Activated CD4-positive, alpha-beta T cell treated with anti-CD3 and anti-CD28 coated beads for 4 hours (primary cell): Measurements from ENCODE around the gene NEIL1.
"Not testable (repeated sequence)": the region's sequence is repeated elsewhere in the genome, so short reads cannot be mapped to it uniquely, and the experiment has no call there.

Experiments
- DNase-seq, 2 donors: peaks; one replicate each; pipeline ENCODE4 v3.0.0-alpha.2; 2020

NEIL1 gene

DNA sequence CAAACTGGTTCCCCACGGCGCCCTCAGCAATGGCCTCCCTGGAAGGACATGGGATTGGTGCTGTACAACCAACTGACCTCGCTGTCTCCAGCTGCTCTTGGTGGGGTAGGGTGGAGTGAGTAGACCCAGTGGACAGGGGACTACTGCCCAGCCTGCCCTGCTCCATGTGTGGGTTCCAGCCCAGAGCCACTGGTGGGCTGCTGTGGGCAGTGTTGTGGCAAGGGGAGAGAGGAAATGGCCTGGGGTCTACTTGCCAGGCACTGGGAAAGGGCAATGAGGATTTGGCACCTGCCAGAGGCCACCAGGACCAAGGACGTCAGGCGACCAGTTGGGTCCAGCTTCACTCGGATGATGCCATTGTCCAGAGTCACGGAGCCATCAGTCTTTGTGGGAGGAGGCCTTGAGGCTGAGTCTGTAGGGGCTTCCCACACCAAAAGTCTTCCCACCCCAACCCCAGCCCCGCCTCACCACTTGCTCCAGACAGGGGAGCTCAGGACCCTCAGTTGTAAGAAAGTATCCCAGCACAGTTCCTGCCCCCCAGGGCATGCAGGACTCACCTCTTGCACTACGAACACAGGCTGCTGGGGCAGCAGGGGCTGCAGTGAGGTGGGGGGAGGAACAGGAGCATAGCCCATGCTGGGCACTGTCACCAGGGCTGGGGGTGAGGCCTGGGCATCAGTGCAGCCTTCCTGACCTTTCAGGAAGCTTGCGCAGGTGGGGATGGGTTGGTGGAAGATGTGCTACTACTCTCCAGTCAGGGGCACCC is 12.1 kb downstream of the NEIL1 start:
- DNase-seq = no peak

DNA sequence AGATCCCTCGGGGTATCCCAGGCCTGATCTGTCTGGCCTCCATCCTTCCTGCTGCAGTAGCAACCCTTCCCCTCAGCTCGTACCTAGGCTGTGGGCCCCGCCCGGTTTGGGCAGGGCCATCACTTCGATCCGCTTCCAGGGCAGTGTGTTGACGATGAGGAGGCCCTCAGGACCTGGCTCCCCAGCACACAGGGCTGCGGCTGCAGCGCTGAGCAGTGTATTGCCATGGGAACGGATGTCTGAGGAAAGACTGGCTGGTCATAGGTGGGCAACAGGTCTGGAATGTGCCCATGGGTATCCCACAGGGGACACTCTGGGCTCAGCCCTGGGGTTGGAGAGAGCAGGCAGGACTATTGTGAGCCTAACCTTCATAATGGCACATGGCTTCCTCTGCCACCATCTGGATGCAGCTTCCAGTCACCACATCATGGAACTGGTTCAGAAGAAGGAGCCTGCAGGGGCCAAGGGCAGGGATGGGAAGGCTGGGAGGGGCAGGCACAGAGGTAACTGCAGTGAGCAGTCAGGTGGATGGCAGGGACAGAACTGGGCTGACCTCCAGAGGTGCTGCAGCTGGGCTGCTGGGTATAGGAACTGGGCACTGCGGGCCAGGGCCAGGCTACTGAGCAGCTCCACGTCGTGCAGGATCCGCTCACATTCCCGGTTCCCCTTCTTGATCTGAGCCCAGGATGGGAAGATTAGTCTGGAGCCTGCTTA is 12.9 kb downstream of the NEIL1 start:
- DNase-seq = no peak

DNA sequence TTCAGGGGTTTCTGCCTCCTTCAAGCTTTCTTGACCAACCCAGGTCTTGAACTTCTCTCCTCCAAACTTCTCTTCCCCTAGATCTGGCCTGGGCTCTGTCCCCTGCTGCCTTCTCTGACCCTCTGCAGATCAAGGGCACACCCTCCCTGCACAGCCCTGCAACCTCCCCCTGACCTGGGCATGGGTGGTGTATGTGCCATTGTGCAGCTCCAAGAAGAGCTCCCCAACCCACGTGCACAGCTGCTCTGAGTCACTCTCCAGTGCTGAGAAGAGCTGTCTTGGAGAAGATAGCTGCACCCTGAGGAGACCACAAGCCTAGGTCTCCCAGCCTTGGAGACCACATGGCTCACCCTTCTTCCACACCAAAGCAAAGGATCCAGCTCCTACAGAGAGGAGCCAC is 13.6 kb downstream of the NEIL1 start:
- DNase-seq = no peak

DNA sequence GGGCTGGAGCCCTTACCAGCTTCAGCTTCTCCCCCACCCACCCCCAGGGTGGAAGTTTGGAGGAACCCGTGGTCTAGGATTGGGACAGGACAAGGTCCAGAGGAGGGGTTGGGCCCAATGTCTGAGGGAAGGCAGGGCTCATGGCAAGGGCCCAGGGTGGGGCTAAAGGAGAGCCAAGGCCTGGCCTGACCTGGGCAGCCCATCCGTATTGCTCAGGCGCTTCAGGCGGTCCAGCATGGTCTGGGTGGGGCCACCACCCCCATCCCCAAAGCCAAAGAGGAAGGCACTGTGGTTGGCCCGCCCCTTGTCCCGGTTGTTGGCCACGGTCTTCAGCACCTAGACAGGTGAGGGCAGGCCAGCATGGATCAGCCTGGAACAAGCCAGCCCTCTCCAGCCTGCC is 14.0 kb downstream of the NEIL1 start:
- no peak for DNase-seq

DNA sequence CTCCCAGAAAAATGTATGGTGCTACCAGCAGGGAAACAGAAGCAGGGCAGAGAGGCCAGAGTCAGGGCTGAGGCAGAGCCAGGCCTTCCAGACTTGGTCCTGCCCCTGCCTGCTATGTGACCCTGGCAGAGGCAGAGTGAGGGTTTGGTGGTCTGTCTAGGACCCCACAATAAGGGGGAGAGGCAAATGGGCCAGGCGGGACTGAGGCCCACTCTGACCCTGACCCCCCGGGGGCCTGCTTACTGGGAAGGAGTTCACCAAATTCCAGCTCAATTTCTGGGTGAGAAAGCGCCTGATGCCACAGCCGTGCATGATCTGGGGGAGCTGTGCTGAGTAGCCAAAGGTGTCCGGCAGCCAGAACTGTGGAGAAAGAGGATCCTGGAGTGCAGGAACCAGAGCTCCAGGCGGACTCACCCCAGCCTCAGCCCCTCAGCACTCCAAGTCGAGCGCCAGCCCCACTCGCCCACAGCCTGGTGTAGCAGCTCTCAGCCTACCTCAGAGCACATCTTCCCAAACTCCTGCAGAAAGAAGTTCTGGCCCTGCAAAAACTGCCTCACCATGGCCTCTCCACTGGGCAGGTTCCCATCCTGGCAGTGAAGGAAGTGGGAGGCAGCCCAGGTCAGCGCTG is 14.6 kb downstream of the NEIL1 start:
- no peak for DNase-seq

DNA sequence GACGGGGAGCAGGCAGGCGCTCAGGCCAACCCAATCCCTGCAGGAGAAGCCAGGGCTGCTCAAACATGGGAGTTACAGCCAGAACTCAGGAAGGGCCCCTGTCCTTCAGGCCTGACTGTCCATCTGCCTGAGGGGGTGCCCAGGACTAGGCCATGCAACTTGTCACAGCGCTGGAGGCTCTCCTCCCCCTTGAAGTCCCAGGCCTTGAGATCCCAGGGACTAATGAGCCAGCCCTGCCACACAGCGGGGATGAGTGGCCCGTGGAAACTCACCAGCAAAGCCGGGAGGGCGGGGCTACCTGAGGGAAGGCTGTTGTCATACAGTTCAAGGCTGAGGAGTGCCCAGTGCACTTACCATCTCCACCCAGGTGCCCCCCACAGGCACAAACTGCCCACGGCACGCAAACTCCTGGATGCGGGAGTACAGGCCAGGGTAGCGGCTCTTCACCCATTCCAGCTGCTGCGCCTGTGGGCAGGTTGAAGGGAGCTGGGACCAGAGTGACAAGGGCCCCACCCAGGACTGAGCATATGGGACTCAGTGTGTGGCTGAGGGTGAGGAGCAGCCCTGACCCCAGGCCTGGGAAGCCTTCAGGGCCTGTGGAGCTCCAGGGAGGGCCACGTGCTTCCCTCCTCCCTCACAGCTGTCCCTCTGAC is 15.3 kb downstream of the NEIL1 start:
- DNase-seq = no peak

DNA sequence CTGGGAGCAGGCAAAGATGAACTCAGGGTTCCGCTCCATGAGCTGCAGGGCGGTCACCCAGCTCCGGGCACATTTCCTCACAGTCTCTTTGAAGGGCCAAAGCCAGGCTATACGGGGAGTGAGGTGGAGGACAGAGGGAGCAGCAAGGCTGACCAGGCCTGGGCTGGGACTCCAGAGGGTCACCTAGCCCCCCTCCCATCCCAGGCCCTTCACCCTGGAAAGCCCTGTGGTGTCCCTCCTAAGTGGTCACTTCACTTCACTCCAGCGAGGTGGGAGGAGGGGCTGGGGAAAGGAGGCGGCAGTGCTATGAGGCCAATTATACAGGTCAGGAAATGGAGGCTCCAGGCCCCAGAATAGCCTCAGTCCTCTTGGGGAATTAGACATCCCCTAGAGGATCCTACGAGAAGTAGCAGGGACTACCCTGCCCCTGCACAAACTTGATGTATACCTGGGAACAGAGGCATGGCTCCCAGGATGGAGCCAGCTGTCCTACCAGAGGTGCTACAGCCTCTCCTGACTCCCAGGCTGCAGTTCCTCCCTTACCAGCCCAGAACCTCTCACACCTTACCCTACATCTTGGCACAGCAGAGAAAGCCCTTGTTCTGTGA is 15.9 kb downstream of the NEIL1 start:
- no peak for DNase-seq

DNA sequence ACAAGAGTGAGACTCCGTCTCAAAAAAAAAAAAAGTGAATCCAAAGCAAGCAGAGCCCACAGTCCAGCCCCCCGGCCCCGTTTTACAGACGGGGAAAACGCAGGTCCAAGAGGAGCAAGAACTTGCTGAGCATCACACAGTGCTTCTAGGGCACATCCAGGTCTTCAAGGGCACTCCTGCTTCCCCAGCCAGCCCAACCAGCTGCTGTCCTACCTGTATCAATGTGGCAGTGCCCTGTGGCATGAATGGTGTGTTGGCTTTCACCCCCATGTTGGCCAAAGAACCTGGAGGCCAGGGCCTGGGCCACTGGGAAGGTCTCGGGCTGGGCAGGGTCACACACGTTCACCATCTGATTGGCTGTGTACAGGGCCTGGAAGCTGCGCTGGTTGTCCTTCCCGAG is 16.9 kb downstream of the NEIL1 start:
- no peak for DNase-seq

DNA sequence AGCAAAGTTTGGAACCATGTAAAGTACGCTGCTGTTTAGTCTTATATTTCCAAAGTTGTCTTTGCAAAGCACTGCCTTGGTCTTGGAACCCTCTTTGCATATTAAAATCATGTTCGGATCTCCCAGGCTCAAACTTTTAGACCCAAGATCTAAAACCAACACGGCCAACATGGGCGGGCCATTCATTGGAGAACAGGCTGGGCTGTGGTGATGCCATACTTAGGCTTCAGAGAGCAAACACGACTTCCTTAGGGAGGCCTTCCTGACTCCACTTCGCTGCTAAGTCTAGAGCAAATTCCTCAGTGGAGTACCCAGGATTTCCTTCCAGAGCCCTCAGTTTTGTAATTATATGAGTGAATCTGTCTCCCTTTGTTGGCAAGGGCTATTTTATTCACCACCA is 18.0 kb downstream of the NEIL1 start:
- DNase-seq = no peak

DNA sequence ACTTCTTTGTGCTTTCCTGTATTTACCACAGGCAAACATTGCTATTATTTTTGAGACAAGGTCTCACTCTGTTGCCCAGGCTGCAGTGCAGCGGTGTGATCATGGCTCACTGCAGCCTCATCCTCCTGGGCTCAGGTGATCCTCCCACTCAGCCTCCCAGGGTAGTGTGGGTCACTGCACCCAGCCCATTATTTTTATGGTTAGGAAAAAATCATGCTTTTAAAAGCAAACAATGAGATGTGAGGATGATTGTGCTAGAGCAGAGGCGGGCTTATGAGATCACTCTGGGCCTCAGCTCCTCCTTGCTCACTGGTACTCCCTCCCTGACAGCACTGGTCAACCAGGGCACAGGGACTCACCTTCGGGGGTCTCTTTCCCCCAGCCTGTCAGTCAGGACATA is 19.3 kb downstream of the NEIL1 start:
- DNase-seq = no peak

DNA sequence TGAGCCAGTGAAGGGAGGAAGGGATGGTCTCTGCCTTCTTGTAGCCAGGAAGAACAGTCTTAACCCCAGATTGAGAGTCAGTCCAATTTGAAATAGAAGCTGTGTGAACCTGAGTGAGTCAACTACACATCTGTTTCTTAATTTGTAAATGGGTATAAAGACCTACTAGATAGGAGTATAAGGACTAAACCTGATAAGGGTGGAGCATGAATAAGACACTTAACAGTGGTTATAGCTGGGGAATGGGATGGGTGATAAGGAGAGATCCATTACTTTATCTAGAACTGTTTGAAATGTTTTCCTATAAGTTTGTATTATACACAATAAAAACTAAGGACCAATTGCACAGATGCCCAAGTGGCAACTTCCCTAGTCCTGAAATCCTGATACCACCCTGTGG is 20.2 kb downstream of the NEIL1 start:
- no peak for DNase-seq

DNA sequence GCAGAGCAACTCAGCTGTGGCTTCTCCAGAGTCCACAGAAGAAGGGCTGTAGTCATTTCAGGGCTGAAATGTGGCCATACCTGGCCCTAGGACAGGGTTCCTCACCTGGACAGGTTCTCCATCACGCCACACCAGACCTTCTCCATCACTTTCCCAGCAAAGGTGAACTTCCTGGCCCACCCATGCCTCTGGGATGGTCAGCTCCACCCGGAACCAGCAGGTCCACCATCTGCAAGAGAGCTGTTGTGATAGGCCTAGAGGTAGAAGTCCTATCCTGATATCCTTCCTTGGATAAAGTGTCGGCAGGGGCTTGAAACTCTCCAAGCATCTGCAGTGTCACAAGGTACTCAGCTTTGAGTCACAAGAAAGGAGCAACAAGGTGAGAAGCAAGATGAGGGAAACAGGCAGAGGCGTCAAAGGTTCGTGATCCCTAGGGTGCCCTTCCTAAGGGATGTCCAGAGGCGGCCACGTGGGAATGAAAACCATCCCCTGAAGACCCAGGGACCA is 20.6 kb downstream of the NEIL1 start:
- DNase-seq = no peak

DNA sequence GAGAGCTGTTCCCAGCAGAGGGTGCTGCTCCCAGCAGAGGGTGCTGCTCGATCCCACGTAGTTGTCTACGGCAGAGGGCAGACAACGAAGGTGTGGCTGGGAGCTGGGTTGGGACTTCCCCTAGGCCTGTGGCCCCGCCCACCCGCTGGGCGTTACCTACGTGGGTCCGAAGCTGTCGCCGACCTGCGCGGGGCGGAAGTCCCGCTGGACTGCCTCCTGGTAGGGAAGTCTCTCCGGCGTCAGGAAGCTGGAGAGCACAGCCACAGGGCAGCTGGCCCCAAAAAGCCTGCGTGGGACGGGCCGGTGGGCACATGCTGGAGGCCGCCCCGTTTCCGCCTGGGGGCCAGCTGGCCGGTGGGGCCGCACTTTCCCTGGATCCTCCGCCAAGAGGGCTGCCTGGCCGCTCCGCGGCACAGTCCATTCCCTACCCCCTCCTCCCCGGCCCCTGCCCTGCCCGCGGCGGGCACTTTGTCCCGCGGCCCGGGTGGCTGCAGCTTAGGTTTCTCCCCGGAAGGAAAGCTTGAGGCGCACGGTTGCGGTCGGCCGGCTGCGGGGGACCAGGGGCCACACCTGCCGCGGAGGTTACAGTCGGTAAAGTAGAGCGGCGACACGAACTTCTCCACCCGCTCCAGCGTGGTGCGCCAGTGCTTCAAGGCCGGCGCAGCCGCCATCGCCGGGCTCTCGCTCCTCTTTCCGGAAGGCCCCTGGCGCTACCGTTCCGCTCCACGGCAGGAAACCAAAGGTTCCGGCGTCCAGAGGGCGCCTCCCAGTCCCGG is 21.3 kb downstream of the NEIL1 start, which contains the start of gene MAN2C1:
Gene MAN2C1 (minus strand): TSS at position 695 of the 776 bp plus-strand sequence. CDS start 24 bp downstream, at position 671.
- peak; percentile 90 to 92 for DNase-seq

DNA sequence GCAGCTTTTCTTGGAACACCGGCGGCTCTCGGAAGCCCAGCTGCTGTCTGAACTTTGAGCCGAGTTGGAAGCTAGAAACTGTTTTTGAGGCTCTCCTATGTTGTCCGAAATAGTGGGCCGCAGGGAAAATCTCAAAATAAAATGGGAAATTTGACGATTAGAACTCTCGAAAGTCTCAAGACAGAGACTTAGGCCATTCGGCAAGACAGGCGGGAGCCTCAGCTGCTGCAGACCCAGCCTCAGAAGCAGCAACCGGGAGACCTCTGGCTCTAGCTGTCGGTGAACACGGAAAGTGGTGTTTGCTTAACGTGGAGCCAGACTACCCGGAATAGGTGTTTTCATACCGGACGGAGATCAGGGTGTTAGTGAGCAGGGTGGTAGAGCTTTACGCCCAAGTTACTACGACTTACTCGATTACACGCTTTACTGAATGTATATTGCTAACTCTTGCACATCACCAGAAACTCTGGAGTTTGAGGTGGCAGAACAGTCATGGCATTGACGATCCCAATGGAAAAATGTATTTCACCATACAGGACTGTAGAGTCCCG is 21.9 kb downstream of the NEIL1 start:
- no peak for DNase-seq

DNA sequence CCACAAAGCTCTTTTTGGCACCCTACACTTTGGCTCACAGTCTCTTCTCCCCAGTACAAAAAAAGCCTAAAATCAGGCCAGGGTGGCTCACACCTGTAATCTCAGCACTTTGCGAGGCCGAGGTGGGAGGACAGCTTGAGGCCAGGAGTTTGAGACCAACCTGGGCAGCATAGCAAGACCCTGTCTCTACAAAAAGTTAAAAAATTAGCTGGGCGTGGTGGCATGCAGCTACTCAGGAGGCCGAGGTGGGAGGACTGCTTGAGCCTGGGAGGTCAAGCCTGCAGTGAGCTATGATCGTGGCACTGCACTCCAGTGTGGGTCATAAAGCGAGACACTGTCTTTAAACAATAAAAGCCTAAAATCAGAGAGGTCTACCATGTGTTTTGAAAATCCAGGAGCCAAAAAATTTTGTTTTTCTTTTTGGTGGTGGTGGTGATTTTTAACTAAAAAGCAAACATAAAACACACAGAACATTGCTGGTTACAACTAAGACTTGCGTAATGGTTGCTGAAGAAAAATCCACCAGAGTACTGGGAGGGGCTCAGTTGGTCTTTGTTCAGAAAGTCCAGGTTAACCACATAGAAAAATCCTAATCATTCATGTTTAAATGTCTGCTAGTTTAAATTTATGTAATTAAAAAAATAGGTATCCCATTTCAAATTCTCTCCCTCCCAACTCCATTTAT is 23.2 kb downstream of the NEIL1 start:
- DNase-seq = no peak

DNA sequence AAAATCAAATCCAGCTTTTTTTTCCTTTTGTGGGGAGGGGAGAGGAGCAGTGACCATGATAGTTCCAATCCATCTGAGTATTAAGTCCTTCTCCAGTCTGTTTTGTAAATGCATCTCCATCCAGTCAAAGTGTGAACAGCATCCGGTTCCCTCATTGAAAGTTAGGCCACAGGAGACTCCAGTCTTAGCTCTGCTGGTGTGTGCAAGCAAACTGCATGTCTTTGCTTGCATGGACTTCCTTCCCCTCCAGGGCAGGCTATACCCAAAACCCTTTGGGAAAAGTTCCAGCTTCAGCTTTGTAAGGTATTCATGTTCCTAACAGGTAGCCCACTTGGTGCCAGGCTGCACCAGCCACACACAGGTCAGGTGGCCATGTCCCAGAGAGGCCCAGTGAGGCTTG is 24.6 kb downstream of the NEIL1 start:
- DNase-seq = no peak

DNA sequence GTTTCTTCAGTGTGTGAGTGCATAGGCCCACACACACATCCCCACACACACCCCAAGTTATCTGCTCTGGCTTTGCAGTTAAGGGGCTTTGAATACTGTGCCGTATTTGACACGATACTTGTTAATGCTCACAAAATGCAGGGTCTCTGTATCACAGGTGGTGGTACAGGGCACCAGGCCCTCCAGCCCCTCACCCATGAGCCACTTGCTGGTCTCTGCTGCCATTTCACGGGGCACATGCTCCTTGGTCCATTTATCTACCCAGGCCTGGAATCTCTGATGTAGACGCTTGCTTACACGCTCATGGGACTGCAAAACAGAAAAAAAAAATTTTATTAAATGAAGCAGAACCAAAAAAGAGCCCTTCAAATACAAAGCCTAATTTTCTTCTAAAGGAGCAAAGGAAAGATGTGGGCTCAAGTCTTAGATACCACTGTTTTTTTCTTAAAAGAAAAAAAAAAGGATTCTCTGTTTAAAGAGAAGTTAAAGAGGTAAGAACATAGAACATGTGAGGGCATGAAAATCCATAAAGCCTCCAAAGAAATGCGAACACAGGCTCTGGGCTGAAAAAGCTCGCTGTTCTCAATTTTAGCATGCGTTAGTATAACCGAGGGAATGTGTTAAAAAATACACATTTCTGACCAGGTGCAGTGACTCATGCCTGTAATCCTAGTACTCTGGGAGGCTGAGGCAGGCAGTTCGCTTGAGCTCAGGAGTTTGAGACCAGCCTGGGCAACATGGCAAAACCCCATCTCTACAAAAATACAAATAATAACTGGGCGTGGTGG is 25.3 kb downstream of the NEIL1 start:
- DNase-seq = no peak

DNA sequence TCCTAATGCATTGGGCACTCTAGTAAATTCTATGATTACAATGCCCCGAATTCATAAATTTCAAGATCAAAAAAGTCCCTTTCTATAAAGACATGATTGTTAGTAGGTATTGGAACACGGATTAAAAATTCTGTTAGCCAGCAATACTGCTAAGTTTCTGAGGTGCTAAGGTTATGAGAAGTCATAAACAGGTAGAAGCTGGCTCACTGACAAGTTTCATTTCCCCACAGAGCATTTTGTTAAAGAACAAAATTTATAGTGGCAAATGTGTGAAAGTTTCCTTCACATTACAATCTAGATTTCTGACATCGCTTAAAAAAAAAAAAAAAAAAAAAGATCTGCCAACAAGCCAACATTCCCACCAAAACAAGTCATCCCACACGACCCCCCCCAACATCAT is 33.9 kb downstream of the NEIL1 start:
- no peak for DNase-seq

DNA sequence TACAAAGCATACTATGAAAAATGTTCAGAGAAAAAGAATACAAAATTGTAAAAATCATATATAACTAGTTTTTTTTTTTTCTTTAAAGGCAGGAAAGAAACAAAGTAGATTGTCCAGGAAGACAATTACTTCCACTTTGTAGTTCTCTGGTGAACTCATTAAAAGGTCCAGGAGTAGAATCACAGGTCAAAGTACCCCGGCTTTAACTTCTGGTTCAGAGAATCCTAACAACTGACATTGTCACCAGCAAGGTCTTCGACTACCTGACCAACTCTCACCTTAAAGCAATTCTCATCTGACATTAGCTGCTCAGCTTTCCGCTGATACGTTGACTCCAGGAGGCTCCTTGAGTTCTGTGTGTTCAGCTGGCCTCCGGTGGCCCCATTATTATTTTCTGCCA is 37.1 kb downstream of the NEIL1 start:
- not testable (repeated sequence) for DNase-seq

DNA sequence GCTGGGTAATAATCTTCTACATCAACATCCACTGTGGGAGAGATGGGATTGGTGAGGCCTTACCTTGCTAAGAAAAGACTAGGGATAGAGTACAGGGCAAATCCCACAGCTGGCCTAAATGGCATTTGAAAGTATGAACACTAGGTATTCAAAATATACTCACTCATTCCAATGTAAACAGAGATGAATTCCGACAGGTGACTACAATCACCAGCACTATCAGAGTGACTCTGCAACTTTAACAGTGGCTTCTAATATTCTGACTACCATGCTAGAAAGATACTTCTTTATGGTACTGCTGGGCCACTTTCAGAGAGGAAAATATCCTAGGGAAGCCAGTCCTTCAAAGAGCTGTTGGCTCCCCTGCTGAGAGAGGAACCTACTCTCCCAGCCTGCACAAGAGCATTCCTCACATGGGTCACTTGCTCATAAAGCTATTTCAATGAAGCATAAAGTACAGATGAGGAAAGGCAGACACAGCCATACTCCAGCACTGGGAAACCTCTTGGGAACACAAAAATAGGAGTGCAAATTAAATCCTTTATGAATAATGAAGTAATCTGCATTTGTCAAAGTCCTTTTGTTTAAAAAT is 43.0 kb downstream of the NEIL1 start:
- DNase-seq = no peak
